Smooth muscle cell (in vitro differentiated cells): ENCODE measurements around the gene FARS2. TPM values are rescaled to one million over a fixed set of nuclear protein-coding genes. Genes with fewer than 3 reads are reported as not detected.

Source experiments
- DNase-seq: peaks from one replicate; lab custom pipeline; 2025; ENCODE audit not compliant: unreplicated experiment; lab: John Stamatoyannopoulos, UW
- H2AFZ ChIP-seq: fragments of 200-600 bp; sonication (generic); 2 replicates; pipeline ENCODE4 v1.6.0; 2016; ENCODE audit warnings: antibody characterized with exemption, low read depth, mild to moderate bottlenecking
- H3F3A ChIP-seq: fragments of 200-600 bp; sonication (generic); 2 replicates; pipeline ENCODE4 v1.6.0; 2017; ENCODE audit warnings: antibody characterized with exemption, low read depth
- H3K27ac ChIP-seq: fragments of 200-600 bp; sonication (generic); 2 replicates; pipeline ENCODE4 v1.5.1; 2016; ENCODE audit warnings: low read depth, mild to moderate bottlenecking
- H3K27me3 ChIP-seq: fragments of 200-600 bp; sonication (generic); 2 replicates; pipeline ENCODE4 v1.6.1; 2016; ENCODE audit warnings: low read depth, mild to moderate bottlenecking
- H3K36me3 ChIP-seq: fragments of 200-600 bp; sonication (generic); 2 replicates; pipeline ENCODE4 v1.5.1; 2016; ENCODE audit warnings: low read depth
- H3K4me1 ChIP-seq: fragments of 200-600 bp; sonication (generic); 2 replicates; pipeline ENCODE4 v1.5.1; 2016; ENCODE audit warnings: low read depth
- H3K4me2 ChIP-seq: fragments of 200-600 bp; sonication (generic); 2 replicates; pipeline ENCODE4 v1.6.0; 2016; ENCODE audit warnings: mild to moderate bottlenecking
- H3K4me3 ChIP-seq: fragments of 200-600 bp; sonication (generic); 2 replicates; pipeline ENCODE4 v1.5.1; 2016; ENCODE audit warnings: mild to moderate bottlenecking
- H3K79me2 ChIP-seq: fragments of 200-600 bp; sonication (generic); 2 replicates; pipeline ENCODE4 v1.6.0; 2016; ENCODE audit warnings: low read depth, mild to moderate bottlenecking
- H3K9ac ChIP-seq: fragments of 200-600 bp; sonication (generic); 2 replicates; pipeline ENCODE4 v1.6.0; 2016; ENCODE audit warnings: low read depth
- H3K9me3 ChIP-seq: fragments of 200-600 bp; sonication (generic); replicated peaks from 2 replicates; pipeline ENCODE4 v1.5.1; 2016; ENCODE audit warnings: low read depth
- H4K20me1 ChIP-seq: fragments of 200-600 bp; sonication (generic); 2 replicates; pipeline ENCODE4 v1.6.0; 2016; ENCODE audit warnings: low read depth
- WGBS: methylation state at CpG from one replicate; pipeline ENCODE4 v1.1.7; 2016; ENCODE audit warnings: low lambda C conversion rate; 5-methylcytosine and 5-hydroxymethylcytosine counted together
- polyA plus RNA-seq: library from polyadenylated mRNA; unstranded; fragments of >200 nt; fragmentation: Nextera tagmentation; extraction: Ambion mirVana; gene quantifications from 2 replicates; pipeline ENCODE4 v1.2.1, GENCODE V29; 2016
- total RNA-seq: library from RNA; depleted of rRNA; stranded (reverse); fragments of >200 nt; gene quantifications from 2 replicates; pipeline ENCODE4 v1.2.3, GENCODE V29; 2014
- TF ChIP-seq, protein P1 (sequence below): fragments of 200-600 bp; sonication (generic); IDR thresholded peaks from 2 replicates; pipeline ENCODE4 v1.5.1; 2017; ENCODE audit warnings: borderline replicate concordance, mild to moderate bottlenecking, antibody characterized with exemption; ENCODE audit not compliant: insufficient read depth, poor library complexity, severe bottlenecking

FARS2 gene
- total and polyA plus RNA-seq, 2 experiments from 2014 or later: 9.6 to 13.2 TPM

DNA sequence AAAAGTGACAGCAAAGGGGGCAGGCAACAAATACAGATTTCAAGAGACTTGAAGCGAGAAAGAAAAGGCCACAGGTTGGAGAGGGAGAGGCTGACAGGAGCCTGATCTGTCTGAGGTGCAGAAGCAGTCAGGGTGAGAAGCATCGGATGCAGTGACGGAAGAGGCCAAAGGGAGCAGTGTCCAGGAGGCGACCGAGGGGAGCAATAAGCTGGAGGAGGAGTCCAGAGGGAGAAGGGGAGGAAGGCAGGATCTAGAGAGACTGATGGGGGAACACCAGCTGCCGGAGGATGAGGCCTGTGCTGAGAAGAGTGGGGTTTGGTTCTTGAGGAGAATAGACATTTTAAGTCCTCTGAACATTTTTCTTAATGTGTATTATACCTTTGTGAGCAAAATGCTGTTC, 23.8 kb downstream of the FARS2 start:
- no peak overlapping the region for H3K9ac ChIP-seq
- H3K27me3 ChIP-seq: no peaks in the 10 kb centered on the region
- peaks cover 34% of the 10 kb centered on the region for H3K79me2 ChIP-seq
- H3K4me2 ChIP-seq: no peak overlapping the region
- H4K20me1 ChIP-seq: peaks cover 39% of the 10 kb centered on the region
- no peak for DNase-seq
- no peaks in the 10 kb centered on the region for H3F3A ChIP-seq
- H3K9me3 ChIP-seq: no peaks in the 10 kb centered on the region
- no peaks in the 10 kb centered on the region for H3K36me3 ChIP-seq
- TF ChIP-seq, protein P1, sequence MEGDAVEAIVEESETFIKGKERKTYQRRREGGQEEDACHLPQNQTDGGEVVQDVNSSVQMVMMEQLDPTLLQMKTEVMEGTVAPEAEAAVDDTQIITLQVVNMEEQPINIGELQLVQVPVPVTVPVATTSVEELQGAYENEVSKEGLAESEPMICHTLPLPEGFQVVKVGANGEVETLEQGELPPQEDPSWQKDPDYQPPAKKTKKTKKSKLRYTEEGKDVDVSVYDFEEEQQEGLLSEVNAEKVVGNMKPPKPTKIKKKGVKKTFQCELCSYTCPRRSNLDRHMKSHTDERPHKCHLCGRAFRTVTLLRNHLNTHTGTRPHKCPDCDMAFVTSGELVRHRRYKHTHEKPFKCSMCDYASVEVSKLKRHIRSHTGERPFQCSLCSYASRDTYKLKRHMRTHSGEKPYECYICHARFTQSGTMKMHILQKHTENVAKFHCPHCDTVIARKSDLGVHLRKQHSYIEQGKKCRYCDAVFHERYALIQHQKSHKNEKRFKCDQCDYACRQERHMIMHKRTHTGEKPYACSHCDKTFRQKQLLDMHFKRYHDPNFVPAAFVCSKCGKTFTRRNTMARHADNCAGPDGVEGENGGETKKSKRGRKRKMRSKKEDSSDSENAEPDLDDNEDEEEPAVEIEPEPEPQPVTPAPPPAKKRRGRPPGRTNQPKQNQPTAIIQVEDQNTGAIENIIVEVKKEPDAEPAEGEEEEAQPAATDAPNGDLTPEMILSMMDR: no peak
- H3K27ac ChIP-seq: no peak overlapping the region
- H3K4me3 ChIP-seq: no peak overlapping the region
- 91% methylated on average over 6 of the region's 6 CpGs for WGBS
- H2AFZ ChIP-seq: no peak overlapping the region
- H3K4me1 ChIP-seq: no peaks in the 10 kb centered on the region

DNA sequence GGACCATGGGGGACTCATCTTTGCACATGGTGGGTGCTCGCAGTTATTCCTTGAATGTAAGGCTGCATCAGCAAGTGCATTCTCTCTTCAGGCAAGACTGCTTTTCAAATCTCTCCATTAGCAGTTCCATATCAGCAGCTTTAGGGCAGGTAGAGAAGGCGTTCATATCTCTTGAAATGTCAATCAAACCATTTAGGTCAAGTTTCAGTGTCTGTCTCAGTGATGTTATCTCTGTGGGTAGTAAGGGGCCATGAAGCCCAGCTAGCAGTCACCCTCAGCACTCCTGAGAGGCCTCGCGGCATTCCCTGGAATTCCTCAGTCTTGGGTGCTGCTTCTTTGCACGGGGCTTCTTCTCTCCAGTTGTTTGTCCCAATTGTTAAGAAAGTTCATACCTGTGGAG, 24.2 kb downstream of the FARS2 start:
- H3K4me3 ChIP-seq: no peak overlapping the region
- 86% methylated on average over 5 of the region's 5 CpGs for WGBS
- H3K27me3 ChIP-seq: no peaks in the 10 kb centered on the region
- no peak overlapping the region for H3K9ac ChIP-seq
- H3K36me3 ChIP-seq: no peaks in the 10 kb centered on the region
- no peak overlapping the region for H3K27ac ChIP-seq
- no peak overlapping the region for H2AFZ ChIP-seq
- TF ChIP-seq, protein P1: no peak
- H3K4me2 ChIP-seq: no peak overlapping the region
- no peak for DNase-seq
- no peaks in the 10 kb centered on the region for H3K9me3 ChIP-seq
- H4K20me1 ChIP-seq: peaks cover 39% of the 10 kb centered on the region
- H3K4me1 ChIP-seq: no peaks in the 10 kb centered on the region
- H3F3A ChIP-seq: no peaks in the 10 kb centered on the region
- H3K79me2 ChIP-seq: peaks cover 34% of the 10 kb centered on the region

DNA sequence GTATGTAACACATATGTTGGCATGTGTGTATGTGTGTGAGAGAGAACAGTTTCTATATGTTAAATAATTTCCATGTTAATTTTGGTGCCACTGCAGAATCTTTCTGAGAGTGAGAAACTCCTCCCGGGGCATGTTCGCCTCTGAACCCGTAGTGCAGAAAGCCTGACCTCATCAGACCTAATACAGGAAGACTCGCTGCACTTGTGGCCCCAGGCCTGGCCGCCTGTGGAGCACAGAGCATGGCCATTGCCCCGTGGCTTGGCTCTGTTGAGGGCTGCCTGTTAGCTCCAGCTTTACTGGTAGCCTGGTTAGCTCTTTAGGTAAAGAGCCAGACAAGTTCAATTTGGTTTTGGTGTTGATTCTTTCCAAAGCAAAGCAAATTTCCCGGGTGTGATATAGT, 25.5 kb downstream of the FARS2 start:
- WGBS: 95% methylated on average over 7 of the region's 7 CpGs
- Histone ChIP-seq H3K4me2 (no peak overlapping the region), H2AFZ (no peak overlapping the region), H3K9ac (no peak overlapping the region), H3K79me2 (peaks cover 35% of the 10 kb centered on the region), H3K27me3 (no peaks in the 10 kb centered on the region), H3K4me1 (no peaks in the 10 kb centered on the region), H3K36me3 (no peaks in the 10 kb centered on the region), H3F3A (no peaks in the 10 kb centered on the region), H4K20me1 (peaks cover 35% of the 10 kb centered on the region), H3K27ac (no peak overlapping the region), H3K4me3 (no peak overlapping the region), H3K9me3 (no peaks in the 10 kb centered on the region)
- TF ChIP-seq, protein P1: no peak
- no peak for DNase-seq

DNA sequence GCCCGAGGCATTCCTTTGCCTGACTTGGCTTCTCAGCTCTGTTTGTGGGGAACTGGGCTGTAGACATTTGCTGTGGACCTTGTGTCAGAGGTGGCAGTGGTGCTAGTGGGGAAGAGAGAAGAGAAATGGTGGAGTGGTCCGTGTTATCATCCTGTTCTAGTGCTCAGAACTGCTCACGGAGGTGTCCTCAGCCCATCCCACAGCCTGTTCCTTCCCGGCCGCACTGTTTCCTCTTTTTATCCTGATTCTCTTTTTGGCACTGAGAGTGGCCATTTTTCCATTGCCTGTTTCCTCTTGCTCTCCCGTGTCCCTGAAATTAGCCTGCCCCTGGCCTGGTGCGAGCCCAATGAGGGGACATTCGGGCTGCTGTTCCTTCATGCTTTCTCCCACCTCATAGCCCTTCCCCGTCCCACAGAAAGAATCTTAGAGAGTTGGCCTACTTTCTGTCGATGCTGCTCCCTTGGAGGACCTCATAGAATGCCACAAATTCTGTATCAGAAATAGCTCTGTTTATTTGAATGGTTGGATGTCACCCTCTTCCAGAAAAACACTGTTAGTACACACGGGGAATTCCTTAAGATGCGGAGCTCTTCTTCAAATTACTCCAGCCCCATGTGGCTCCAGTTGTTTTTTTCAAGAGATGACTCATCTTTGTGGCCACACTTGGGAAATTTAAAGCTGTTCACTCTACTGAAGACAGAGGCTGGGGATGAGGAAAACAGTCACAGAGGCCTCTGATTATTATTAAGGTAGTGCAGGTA, 26.1 kb downstream of the FARS2 start:
- H3K27ac ChIP-seq: peak overlapping the region; percentile 56
- H4K20me1 ChIP-seq: peaks cover 34% of the 10 kb centered on the region
- peak overlapping the region; percentile 45 for H3K4me2 ChIP-seq
- H3K27me3 ChIP-seq: no peaks in the 10 kb centered on the region
- no peaks in the 10 kb centered on the region for H3K9me3 ChIP-seq
- DNase-seq: no peak
- peaks cover 32% of the 10 kb centered on the region for H3K79me2 ChIP-seq
- WGBS: 67% methylated on average over 9 of the region's 12 CpGs
- no peaks in the 10 kb centered on the region for H3K4me1 ChIP-seq
- H2AFZ ChIP-seq: no peak overlapping the region
- no peaks in the 10 kb centered on the region for H3F3A ChIP-seq
- no peak overlapping the region for H3K9ac ChIP-seq
- H3K4me3 ChIP-seq: no peak overlapping the region
- TF ChIP-seq, protein P1: no peak
- no peaks in the 10 kb centered on the region for H3K36me3 ChIP-seq
